D341Med (cell line): ENCODE measurements around the gene APBB1IP.
"Not testable (repeated sequence)": the region's sequence is repeated elsewhere in the genome, so short reads cannot be mapped to it uniquely, and the experiment has no call there.

Source experiments
- DNase-seq: peaks from one replicate; pipeline ENCODE4 v3.0.0; 2012; ENCODE audit warnings: low spot score

The APBB1IP gene

DNA sequence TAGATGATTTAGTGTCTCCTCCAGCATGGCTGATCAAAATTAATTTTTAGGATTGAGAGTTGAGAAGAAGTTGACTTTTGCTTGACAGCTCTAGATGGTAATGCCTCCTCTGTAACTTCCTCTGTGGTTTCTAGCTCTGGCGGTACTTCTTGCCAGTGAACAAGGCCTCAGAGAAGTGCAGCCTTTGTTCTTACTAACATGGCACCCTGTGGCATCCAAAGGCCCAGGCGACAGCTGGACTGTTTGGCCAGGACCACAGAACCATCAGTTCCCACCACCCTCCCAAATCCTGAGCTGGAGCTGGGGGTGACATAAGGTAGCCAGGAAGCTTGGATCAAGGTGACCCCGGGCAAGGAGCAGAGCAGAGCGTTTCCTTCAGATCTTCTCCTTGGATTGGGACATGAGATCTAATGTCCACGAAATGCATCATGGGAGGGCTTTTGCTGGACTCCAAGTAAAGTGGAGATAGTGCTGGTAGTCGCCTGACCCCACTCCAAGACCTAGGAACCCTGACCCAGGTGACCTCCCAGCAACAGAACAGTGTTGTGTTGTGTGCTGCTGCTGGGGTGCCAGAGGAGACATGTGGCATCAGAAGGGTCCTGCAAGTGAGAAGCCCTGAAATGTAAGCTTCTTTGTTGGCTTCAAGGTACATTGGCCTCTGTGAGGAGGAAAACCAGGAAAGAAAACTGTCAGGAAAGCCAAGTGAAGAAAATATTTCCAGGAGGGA, 41.8 kb downstream of the APBB1IP start:
- no peak for DNase-seq

DNA sequence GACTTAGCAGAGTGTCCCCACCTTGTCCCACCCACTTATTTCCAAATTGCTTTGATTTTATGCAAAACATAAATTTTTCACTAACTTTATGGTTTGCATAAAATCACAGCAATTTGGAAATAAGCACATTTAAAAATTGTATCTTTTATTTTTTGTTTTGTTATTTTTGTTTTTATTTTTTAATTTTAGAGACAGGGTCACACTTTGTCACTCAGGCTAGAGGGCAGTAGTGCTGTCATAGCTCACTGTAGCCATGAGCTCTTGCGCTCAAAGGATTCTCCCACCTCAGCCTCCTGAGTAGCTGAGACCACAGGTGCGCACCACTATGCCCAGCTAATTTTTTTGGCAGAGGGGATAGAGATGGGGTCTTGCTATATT, 43.2 kb downstream of the APBB1IP start:
- no peak for DNase-seq

DNA sequence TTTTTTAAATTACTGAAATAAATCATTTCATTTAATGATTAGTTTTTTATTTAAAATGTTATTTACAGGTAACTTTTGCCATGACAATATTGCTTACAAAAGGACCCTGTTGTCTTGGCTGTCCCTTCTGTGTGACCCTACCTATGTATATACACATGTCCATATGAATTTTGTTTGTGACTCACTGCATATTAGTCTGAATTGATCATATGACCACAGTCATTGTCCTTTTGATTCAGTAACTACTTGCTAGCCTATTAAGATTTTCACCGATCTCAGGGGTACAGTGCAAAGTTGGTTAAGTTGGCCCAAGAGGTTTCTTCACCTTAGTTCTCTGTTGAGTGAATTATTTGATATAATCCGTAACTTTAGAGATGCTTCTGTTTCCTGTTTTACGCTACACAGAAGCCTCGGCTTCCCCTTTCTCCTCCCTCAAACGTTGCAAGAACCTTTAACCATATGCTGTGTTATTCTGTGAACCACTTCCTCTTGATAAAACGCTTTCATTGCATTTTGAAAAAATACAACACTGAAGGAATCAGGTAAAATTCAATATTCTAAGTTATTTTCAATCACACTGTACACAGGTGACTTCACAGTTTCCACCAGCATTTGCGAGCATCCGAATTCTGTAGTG, 43.9 kb downstream of the APBB1IP start:
- DNase-seq: no peak

DNA sequence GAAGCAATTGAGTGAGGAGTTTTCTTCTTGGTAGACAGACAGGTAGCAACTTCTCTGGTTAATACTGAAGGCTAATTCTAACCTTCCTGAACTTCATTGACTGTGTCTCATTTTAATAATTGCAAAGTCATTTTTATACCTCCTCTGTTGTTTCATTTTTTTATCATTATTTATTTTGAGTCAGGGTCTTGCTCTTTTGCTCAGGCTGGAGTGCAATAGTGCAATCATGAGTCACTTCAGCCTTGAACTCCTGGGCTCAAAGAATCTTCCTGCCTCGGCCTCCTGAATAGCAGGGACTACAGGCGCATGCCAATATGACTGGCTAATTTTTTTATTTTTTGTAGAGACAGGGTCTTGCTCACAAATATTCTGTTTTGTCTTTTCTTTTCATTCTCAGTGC, 45.4 kb downstream of the APBB1IP start:
- no peak for DNase-seq

DNA sequence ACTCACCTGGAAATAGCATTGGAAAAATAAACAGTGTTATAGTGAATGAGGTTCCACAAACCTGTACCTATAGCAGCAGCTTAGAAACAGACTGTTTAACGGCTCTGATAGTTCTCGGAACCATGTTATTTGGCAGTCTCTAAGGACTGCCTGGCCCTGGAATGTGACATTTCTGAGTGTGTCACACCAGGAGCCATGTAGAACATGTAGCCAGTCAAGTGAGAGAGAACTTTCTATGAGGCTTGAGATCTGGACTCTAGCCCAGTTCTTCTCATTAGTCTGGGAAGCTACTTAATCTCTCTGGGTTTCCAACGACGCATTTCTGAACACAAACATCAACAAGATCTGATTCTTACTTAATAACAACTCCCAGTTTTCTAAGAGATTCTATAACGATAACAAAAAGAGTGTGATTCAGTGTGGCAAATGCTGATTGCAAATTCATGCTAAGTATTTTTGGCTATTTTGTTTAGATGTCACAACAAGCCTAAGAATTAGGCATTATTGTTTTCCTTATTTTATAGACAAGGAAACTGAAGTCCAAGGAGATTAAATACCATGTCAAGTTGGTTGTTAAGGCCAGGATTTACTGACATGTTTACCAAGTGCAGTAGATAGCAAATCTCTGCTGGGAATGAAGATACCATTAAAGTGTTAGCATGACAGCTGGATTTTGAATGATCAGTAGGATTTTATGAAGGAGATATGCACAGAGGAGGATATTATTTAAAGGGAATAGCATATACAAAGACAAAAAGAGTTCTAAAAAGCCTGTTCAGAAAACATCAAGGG, 47.2 kb downstream of the APBB1IP start:
- no peak for DNase-seq

DNA sequence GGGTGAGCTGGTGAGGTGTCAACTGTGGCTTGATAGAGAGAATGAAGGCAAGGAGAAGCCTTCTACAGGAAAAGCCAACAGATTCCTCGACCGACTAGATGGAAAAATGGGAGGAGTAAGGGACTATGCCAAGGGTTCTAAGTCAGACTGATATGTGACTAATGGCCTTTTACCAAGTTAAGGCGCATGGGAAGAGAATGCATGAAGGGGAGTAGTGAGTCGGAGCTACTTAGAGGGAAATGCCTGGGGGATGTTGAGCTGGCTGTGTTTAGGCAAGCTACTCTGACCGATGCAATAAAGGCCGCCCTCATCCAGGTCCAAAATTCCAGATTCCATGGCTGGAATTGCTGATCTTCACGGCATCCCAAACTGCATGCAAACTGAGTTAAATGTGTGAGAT, 48.2 kb downstream of the APBB1IP start:
- DNase-seq: no peak

DNA sequence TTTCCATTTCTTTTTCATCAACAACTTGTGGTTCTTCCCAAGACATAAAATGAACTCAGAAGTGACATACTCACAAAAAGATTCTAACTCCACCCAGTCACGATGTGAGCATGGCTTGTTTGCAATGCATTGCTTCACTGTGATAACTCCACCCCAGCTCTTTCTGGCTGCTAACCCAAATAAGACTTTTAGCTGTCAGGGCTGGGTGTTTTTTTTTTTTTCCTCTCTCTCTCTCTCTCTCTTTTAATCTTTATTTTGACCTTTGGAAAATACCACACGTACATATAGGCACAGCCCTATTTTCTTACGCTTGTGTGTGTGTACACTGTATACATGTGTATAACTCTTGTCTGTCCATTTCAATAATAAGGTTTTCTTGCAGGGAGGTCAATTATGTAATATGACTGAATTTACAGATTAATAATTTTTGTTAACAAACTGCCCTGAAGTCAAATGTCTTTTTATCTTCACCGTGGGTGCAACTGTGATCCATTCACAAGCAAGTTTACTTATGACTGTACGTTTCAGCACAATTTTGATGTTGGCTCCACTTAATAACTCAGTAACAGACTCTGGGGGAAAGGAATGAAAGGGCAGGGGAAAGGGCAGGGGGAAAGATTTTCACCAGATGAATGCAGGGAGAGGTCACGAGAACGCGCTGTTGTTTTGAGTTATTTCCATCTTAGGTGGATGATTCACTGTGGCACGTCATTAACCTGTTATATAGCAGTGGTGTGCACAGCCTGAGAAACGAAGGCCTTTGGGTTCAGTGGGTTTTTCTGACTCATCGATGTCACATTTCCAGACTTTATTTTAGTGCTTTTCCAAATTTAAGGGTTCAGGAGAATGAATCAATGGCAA, 49.1 kb downstream of the APBB1IP start:
- no peak for DNase-seq

DNA sequence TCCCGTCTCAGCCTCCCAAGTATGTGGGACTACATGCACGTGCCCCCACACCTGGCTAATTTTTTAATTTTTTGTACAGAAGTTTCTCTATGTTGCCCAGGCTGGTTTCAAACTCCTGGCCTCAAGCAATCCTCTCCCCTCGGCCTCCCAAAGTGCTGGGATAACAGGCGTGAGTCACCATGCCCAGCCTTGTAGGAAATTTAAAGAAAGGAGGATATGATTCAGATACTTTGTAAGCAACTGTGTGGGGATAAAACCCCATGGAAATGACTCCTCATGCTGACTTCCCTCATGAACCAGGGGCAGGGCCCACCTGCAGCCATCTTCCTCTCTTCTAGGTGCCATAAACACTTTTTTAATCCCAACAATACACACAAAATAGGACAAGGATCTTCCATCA, 50.2 kb downstream of the APBB1IP start:
- no peak for DNase-seq

DNA sequence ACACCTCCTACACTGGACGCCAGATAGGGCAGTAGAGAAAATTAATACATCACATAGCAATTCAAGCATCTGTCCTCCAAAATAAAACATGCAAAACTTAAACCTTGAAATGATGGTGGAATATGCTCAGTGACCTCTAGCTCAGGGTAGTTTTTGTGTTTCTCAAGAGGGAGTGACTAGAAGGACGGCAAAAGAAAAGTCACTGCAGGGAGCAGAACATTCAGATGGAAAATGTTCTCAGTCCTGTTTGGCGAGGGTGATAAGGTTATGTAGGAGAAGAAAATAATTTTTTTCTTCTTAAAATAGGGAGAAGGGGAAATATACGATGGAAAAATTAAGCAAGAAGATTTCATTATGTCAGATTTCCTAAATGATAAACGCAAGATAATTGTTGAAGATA, 50.9 kb downstream of the APBB1IP start:
- DNase-seq: no peak

DNA sequence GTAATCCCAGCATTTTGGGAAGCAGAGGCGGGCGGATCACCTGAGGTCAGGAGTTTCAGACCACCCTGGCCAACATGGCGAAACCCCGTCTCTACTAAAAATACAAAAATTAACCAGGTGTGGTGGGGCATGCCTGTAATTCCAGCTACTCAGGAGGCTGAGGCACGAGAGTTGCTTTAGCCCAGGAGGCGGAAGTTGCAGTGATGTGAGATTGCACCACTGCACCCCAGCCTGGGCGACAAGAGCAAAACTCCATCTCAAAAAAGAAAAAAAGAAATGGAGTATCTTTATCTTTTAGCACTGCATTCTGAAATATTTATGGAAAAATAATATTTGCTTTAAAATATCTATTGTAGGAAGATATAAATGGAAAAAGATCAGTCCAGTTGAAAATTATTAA, 52.2 kb downstream of the APBB1IP start:
- DNase-seq: not testable (repeated sequence)

DNA sequence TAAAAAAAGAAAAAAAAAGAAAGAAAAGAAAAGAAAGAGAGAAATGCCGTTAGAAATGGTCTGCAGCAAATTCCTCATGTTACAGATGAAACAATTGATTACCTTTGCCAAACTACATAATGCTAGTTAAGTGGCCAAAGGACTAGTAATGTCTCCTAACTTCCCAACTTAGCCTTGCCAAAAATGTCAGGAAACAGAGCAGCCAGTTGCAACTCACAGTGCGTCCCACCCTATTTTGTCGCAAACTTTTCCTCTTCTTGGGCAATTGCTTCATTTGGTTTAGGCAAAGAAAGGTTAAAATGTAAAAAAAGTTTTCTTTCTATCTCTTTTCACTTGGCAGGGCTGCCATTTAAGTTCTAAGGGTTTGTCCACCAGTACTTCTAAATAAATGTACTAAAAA, 53.1 kb downstream of the APBB1IP start:
- DNase-seq: no peak

DNA sequence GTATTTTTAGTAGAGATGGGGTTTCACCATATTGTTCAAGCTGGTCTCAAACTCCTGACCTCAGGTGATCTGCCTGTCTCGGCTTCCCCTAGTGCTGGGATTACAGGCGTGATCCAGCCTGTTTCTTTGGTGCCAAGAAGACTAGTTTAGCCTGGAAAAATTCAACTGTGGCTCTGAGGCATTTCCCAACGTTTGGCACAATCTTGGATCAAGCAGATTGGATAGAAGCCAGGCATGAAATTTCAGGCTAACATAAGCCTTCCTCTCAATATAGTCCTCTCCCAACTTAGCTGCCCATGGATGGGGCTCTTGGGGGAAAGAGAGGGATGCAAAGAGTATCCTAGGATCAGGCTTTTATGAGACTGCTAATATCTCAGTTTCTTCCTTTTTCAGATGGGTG, 53.8 kb downstream of the APBB1IP start:
- no peak for DNase-seq

DNA sequence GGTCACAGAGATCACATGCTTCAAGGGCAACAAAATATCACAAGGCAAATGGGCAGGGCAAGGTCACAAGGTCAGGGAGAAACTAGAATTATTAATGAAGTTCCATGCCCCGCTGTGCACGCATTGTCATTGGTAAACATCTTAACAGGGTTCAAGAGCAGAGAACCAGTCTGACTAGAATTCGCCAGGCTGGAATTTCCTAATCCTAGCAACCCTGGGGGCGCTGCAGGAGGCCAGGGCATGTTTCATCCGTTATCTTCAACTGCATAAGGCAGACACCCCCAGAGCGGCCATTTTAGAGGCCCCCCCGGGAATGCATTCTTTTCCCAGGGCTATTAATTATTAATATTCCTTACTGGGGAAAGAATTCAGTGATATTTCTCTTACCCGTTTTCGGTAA, 54.6 kb downstream of the APBB1IP start:
- not testable (repeated sequence) for DNase-seq

DNA sequence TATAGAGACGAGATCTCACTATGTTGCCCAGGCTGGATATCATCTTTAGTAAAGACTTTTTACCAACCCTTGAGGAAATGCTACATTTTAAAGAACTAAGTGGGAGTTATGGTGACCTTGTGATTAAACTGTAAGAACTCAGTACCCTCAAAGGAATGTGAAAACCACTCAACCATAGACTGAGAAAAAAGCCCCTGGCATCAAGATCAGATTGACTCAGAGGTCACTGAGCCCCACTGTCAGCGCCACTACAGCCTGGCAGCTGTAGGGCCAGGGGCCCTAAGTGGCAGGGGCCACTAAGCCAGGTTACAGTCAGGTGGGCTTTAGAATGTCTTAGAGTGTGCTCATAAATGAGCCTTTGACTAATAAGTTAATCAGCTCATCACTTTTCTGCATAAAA, 55.9 kb downstream of the APBB1IP start:
- DNase-seq: no peak

DNA sequence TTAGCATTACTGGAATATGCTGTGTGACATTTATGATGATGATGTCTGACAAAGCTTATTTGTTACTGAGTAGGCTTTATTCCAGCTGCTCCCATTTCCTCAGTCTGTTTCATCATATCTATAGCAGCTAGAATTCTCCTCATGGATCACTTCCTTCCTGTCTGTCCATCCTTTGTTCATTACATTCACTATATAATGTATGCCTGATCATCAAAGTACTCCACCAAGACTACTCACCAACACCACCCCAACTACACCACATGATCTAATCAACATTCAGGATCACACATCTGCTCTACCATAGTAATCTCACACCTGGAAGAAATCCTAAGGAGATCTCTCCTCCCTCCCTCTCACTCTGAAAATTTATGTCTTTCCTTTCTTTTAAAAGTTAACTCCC, 61.3 kb downstream of the APBB1IP start:
- no peak for DNase-seq

DNA sequence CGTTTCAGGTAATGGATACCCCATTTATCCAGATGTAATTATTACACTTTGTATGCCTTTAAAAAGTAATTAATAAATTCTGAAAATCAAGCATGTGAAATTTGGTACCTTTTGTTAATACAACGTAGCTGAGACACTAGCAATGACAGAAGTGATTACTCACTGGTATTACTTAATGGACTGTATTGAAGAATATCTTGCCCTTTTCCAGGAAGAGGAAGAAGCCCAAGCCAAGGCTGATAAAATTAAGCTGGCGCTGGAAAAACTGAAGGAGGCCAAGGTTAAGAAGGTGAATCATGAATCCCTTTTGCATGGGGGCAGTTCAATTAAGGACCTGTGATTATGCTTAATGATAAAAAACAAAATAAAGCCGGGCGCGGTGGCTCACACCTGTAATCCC, 64.8 kb downstream of the APBB1IP start:
- DNase-seq: no peak

DNA sequence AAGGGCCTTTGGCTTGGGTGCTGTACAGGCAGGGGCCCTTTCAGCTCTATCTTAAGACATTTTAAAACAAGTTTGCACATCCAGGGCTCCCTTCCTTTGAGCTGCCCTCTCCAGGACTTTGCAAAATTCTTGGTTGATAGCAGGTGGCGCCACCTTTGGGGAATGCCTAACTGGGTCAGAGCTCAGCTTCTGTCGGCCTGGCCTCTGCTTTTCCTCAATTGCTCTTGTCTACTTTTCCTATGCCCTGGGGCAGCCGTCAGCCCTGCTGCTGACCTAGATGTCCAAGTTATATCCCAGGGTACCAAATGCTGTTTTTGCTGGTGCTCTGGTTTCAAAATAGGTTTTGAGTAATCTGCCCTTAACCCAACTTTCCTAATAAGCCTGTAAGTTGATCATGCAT, 65.8 kb downstream of the APBB1IP start:
- no peak for DNase-seq

DNA sequence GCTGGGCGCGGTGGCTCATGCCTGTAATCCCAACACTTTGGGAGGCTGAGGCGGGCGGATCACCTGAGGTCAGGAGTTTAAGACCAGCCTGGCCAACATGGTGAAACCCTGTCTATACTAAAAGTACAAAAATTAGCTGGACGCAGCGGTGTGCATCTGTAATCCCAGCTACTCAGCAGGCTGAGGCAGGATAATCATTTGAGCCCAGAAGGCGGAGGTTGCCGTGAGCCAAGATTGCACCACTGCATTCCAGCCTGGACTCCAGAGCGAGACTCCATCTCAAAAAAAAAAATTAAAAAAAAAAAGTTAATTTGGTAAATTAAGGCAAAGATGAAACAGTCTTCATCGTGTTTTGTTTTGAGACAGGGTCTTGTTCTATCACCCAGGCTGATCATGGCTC, 66.3 kb downstream of the APBB1IP start:
- not testable (repeated sequence) for DNase-seq

DNA sequence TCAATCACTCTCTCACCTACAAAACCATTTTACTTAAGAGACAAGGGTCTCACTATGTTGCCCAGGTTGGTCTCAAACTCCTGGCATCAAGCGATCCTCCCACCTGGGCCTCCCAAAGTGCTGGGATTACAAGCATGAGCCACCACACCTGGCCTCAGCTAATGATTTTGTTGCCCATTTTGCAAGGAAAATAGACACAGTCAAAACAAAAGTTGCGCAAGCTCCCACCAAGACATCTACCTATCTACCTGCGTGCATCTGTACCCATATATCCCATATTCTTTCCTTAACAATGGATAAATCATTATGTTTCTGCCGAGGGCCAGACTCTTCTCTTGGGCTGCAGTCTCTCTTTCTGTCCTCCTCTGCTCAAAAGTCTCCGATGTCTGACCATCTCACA, 67.3 kb downstream of the APBB1IP start:
- no peak for DNase-seq

DNA sequence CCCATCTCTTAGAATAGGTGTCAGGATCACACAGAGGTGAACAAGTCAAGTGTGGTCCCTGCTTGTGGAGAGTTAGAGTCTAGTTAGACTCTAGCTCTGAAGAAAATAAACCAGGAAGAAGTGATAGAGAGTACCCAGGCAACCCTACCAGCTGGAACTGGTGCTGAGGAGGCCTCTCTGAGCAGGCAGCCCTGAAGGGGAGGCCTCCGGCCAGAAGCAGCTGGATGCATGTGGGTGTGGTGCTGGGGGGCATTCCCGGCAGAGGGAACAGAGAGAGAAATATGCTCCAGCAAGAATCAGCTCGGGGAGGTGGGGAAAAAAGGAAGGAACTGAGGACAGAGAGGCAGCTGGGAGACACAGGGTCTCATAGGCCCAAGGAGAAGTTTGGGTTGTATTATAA, 68.6 kb downstream of the APBB1IP start:
- DNase-seq: no peak

DNA sequence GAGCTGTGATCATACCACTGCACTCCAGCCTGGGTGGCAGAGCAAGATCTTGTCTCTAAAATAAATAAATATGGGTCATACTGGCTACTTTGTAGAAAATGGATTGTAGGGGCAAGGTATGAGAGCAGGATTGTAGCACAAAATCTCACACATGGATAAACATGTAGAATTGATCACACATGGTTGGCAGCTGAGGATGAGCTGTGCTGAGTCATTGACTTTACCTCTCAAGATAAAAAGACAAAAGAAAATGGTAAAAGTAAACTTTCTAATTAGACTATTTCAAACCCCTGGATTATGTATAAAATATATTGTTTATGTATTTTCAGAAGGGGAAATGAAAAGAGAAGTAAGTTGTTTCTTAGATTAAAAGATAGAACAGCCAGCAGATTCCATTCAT, 69.3 kb downstream of the APBB1IP start:
- no peak for DNase-seq

DNA sequence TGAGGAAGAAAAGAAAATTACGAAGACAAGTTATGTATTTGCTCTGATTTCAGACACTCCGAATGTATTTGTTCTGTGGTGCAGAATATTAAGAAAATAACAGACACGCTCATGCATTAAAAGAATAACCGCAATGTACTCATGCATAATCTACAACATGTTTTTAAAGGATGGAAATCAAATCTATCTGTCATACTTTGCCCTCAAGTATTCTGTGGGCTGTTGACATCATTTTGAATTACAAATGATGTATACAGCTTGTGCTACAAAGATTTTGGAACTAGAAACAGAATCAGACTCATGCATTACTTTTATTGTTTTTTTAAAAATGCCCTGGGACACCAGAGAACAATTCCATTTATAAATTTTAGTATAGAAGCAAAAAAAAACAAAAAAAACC, 69.9 kb downstream of the APBB1IP start:
- no peak for DNase-seq
